ENCODE results near the gene PPT2.
"Not testable (repeated sequence)": the region's sequence is repeated elsewhere in the genome, so short reads cannot be mapped to it uniquely, and the experiment has no call there.

Gene PPT2

DNA sequence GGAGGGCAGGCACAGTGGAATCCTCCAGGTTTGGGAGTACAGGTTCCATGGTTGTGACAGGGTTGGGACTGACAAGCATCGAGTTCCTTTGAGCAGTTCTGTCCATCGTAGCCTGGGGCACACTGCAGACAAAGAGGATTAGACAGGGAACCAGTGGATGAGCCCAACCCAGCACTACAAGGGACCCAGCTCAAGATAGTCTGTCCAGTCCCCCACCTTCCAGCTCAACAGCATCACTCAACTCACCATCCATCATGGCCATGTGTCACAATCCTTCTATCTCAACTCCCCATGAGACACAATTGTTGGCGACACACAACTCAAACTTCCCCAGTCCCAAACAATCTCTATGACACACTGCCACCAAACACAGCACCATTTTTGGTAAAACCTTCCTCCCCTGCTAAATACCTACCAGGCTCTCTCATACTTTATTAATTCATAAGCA lies 50.4 kb downstream of the PPT2 start:
- no peak for DNase-seq (ENCODE audit: low read depth in 3 of 3)

DNA sequence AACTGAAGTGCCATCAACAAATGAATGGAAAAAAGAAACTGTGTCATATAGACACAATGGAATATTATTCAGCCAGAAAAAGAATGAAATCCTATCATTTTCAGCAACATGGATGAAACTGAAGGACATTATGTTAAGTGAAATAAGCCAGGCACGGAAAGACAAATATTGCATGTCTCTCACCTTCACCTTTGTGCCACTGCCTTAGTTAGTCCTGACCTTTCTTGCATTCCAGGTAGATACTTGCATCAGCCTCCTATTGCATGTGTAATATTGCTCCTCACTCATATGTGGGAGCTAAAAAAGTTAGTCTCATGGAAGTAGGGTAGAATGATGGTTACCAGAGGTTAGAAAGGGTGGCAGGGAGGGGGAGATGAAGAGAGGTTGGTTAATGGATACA lies 55.1 kb downstream of the PPT2 start:
- no peak for DNase-seq (ENCODE audit: low read depth in 3 of 3)

DNA sequence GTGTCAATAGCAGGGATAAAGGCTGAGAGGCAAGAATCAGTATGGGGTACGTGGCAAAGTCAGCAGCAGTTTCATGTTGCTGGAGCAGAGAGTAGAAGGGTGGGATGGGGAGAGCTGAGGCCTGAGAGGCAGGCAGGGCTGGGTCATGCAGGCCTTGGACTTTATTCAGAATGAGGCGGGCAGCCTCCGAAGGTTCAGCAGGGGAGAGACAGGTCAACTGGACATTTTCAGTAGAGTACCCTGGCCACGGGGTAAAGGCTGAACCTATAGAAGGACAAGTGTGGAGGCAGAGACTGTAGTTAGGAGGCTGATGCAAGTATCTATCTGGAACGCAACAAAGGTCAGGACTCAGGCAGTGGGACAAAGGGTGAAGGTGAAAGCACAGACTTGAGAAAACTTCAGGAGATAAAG lies 56.3 kb downstream of the PPT2 start:
- no peak for DNase-seq (ENCODE audit: low read depth in 3 of 3)

DNA sequence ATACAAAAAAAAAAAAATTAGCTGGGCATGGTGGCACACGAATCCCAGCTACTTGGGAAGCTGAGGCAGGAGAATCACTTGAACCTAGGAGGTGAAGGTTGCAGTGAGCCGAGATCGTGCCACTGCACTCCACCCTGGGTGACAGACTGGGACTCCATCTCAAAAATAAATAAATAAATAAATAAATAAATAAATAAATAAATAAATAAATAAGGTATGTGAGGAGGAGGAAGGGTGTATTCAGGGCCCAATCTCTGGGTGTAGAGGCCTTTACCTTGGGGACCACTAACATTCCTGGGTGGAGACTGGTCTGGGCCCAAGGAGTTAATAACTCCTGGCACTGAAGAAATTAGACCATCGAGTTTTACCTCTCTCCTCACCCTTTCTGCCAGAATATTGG lies 57.5 kb downstream of the PPT2 start:
- DNase-seq (ENCODE audit: low read depth in 3 of 3) = not testable (repeated sequence)

DNA sequence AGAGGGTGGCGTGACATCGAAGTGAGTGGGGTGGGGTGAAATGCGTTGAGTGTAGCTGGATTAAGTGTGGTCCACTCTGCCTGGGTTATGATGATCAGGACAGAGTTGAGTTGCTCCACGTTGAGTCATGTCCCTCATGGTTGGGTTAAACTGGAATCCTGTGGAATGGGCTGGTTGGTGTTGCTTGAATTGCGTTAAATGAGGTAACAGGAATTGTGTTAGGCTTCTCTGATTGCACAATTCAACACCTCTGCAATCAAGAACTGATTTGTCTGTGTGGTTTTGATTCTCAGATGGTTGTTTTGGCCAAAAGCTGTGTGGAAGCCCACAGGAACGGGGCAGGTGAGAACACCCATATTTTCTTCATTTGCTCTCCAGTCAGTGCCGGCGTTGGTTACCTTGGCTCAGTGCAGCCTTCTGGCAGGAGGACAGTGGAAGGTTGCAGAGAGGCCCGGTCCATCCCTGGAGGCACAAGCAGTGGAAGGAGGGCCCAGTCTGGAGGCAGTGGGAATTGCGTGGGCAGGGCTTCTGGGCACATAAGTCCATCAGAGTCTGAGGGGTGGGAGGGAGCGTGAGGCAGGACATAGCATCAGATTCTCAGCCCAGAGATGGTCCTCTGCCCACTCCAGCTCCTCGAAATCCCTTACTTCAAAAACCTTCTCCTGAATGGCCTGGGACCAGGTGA lies 58.3 kb downstream of the PPT2 start:
- DNase-seq (ENCODE audit: low read depth in 3 of 3) = no peak

All from stimulated activated CD4-positive, alpha-beta T cell treated with anti-CD3 and anti-CD28 coated beads, TNF-alpha, amount 100 ng/mL, for 24 hours (primary cell).